Right lobe of liver (tissue), 6 donors: ENCODE data around the gene CSNK1A1. TPM values are rescaled to one million over a fixed set of nuclear protein-coding genes. Genes with fewer than 3 reads are reported as not detected.

Experiments
- ATAC-seq, 4 donors: fragments of 200-7000 bp; cut with Tn5 transposase; one replicate each; pipeline ENCODE4 v1.9.1; 2020; ENCODE audit warnings: mild to moderate bottlenecking in 4 of 4, moderate library complexity in 4 of 4
- DNase-seq, 3 donors: peaks; one replicate each; pipeline ENCODE4 v3.0.0-alpha.2; 2020
- H3K27ac ChIP-seq, 3 donors: fragments of 200-600 bp; one replicate each; pipeline ENCODE4 v1.8.0; 2022
- H3K27me3 ChIP-seq, 2 donors: fragments of 200-600 bp; one replicate each; pipeline ENCODE4 v1.8.0; 2022
- H3K36me3 ChIP-seq, 4 donors: fragments of 200-600 bp; sonication (generic) in 1 of 4; one replicate each; pipeline versions ENCODE4 v1.5.1 to v1.8.0; 2017 to 2022; ENCODE audit warnings: control low read depth in 1 of 4
- H3K4me1 ChIP-seq, 4 donors: fragments of 200-600 bp; sonication (generic) in 1 of 4; one replicate each; pipeline versions ENCODE4 v1.5.1 to v1.8.0; 2017 to 2022; ENCODE audit warnings: control low read depth in 1 of 4
- H3K4me3 ChIP-seq, 3 donors: fragments of 200-600 bp; one replicate each; pipeline ENCODE4 v1.8.0; 2022
- H3K9me3 ChIP-seq, 4 donors: fragments of 200-600 bp; sonication (generic) in 1 of 4; one replicate each; pipeline versions ENCODE4 v1.5.1 to v1.8.0; 2017 to 2022; ENCODE audit warnings: control low read depth in 1 of 4
- CTCF ChIP-seq, 4 donors: fragments of 200-600 bp in 3 of 4; fragments of 450-650 bp in 1 of 4; IDR thresholded peaks; one replicate each; pipeline versions ENCODE4 v1.5.1 to v1.8.0; 2016 to 2022; ENCODE audit warnings: antibody characterized with exemption in 4 of 4, mild to moderate bottlenecking in 2 of 4
- POLR2A ChIP-seq: fragments of 450-650 bp; IDR thresholded peaks from one replicate; pipeline ENCODE4 v1.6.1; 2017; ENCODE audit warnings: antibody characterized with exemption, mild to moderate bottlenecking
- WGBS: methylation state at CpG from one replicate; pipeline ENCODE4 v1.1.6; 2018; ENCODE audit warnings: low coverage, low lambda C conversion rate; ENCODE audit not compliant: insufficient coverage; ENCODE audit errors: missing lambda C conversion rate; 5-methylcytosine and 5-hydroxymethylcytosine counted together
- intact Hi-C, 2 donors: fragments of 100-400 bp; cut with DNase I; formaldehyde crosslinking; loops; one replicate each; pipeline versions ENCODE4 v1.11.2 to v1.14.1; 2022
- total RNA-seq, 6 experiments: library from RNA; depleted of rRNA in 2 of 6; stranded (reverse); fragments of >200 nt in 2 of 6; fragmentation: NEBNext Ultra II Directional in 3 of 6; extraction: Animal tissue kit (Norgen Biotek cat#: 25700) in 3 of 6; gene quantifications; one replicate each; pipeline versions ENCODE4 v1.1.0 to v1.2.4, GENCODE V29; 2016 to 2023
- donor health status: DM: no; HTN: yes; CAD: no.
- donor health status: DM: no; HTN: no; CAD: no.
- donor health status: DM: no; HTN: no; CAD: no.
- donor health status: DM: no; HTN: yes; CAD: no.
- donor health status: DM: no; HTN: yes; CAD: no.

The CSNK1A1 gene
- total RNA-seq, 6 experiments from 2014 or later, result 79.7 to 87.1 (median 83.8) TPM

GRCh38 chr5:149578896-149579295 is 27.7 kb upstream of the CSNK1A1 start:
- no peaks in the 10 kb centered on the region for H3K27me3 ChIP-seq
- TF ChIP-seq POLR2A (no peak), CTCF (IDR thresholded peaks at IDR 0.05) (no peak)
- no peaks in the 10 kb centered on the region for H3K9me3 ChIP-seq
- H3K4me3 ChIP-seq, result no peak overlapping the region
- H3K4me1 ChIP-seq, result peaks cover 0 to 23% (median 8%) of the 10 kb centered on the region in 4 donors
- DNase-seq (no peak), ATAC-seq (no peak)
- intact Hi-C loops, result no loop called here
- H3K36me3 ChIP-seq, result no peaks in the 10 kb centered on the region
- 92% methylated on average over 5 of the region's 5 CpGs for WGBS
- no peak overlapping the region for H3K27ac ChIP-seq

GRCh38 chr5:149576021-149576420 is 24.8 kb upstream of the CSNK1A1 start:
- no peaks in the 10 kb centered on the region for H3K27me3 ChIP-seq
- no peak for TF ChIP-seq CTCF (IDR thresholded peaks at IDR 0.05)
- no peak for TF ChIP-seq POLR2A
- 90% methylated on average over 3 of the region's 3 CpGs for WGBS

GRCh38 chr5:149575131-149575530 is 23.9 kb upstream of the CSNK1A1 start:
- WGBS, result 78% methylated on average over 2 of the region's 3 CpGs
- Histone ChIP-seq H3K27ac (no peak overlapping the region), H3K27me3 (no peaks in the 10 kb centered on the region), H3K4me1 (no peaks in the 10 kb centered on the region), H3K36me3 (no peaks in the 10 kb centered on the region), H3K9me3 (no peaks in the 10 kb centered on the region), H3K4me3 (no peak overlapping the region)
- TF ChIP-seq POLR2A (no peak), CTCF (IDR thresholded peaks at IDR 0.05) (no peak)
- intact Hi-C loops, result no loop called here
- no peak for DNase-seq
- no peak for ATAC-seq

More at GRCh38 chr5:149576021-149576420, 24.8 kb upstream of the CSNK1A1 start:
- Histone ChIP-seq H3K9me3 (no peaks in the 10 kb centered on the region), H3K4me3 (no peak overlapping the region), H3K36me3 (no peaks in the 10 kb centered on the region), H3K27ac (no peak overlapping the region), H3K4me1 (no peaks in the 10 kb centered on the region)
- DNase-seq (no peak), ATAC-seq (no peak)
- intact Hi-C loops, result no loop called here

GRCh38 chr5:149572576-149573231 is 21.5 kb upstream of the CSNK1A1 start:
- Histone ChIP-seq H3K4me3 (no peak overlapping the region), H3K4me1 (no peaks in the 10 kb centered on the region), H3K9me3 (no peaks in the 10 kb centered on the region), H3K27ac (no peak overlapping the region), H3K27me3 (no peaks in the 10 kb centered on the region), H3K36me3 (no peaks in the 10 kb centered on the region)
- no peak for DNase-seq
- intact Hi-C loops, result no loop called here
- no peak for ATAC-seq
- TF ChIP-seq CTCF (IDR thresholded peaks at IDR 0.05), result no peak
- WGBS, result 87% methylated on average over 4 of the region's 4 CpGs

- TF ChIP-seq POLR2A (no peak), CTCF (IDR thresholded peaks at IDR 0.05) (no peak)
- Histone ChIP-seq H3K36me3 (no peaks in the 10 kb centered on the region), H3K4me3 (no peak overlapping the region), H3K9me3 (no peaks in the 10 kb centered on the region), H3K27me3 (no peaks in the 10 kb centered on the region), H3K4me1 (no peaks in the 10 kb centered on the region), H3K27ac (no peak overlapping the region)
- ATAC-seq (no peak), DNase-seq (no peak)
- intact Hi-C loops, result no loop called here
Measured at GRCh38 chr5:149572170-149572569, 20.9 kb upstream of the CSNK1A1 start.
